Activated T-helper 2 cell treated with anti-CD3 and anti-CD28 coated beads, Interferon-gamma antibody, Interleukin-2, Interleukin-4, amounts not matched to agents 10 μg/mL and 5 μg/mL and 100 μg/mL, durations not matched to agents 14 hours and 24 hours and 36 hours (primary cell): ENCODE measurements around the gene XIRP1. TPM values are rescaled to one million over a fixed set of nuclear protein-coding genes. Genes with fewer than 3 reads are reported as not detected.

Source experiments
- DNase-seq: peaks from one replicate; pipeline ENCODE4 v3.0.0; 2021; ENCODE audit warnings: low spot score
- H3K27ac Mint-ChIP-seq: one replicate; pipeline ENCODE4 v1.8.0; 2021; ENCODE audit warnings: mixed read lengths
- H3K27me3 Mint-ChIP-seq: one replicate; pipeline ENCODE4 v1.8.0; 2021; ENCODE audit warnings: low read depth, mixed read lengths
- H3K36me3 Mint-ChIP-seq: one replicate; pipeline ENCODE4 v1.8.0; 2021; ENCODE audit warnings: low read depth, mixed read lengths
- H3K4me1 Mint-ChIP-seq: one replicate; pipeline ENCODE4 v1.8.0; 2021; ENCODE audit warnings: low read depth, mixed read lengths
- H3K4me3 Mint-ChIP-seq: one replicate; pipeline ENCODE4 v1.8.0; 2021; ENCODE audit warnings: low read depth, mild to moderate bottlenecking, moderate library complexity, mixed read lengths
- H3K9me3 Mint-ChIP-seq: one replicate; pipeline ENCODE4 v1.8.0; 2021; ENCODE audit warnings: mixed read lengths
- intact Hi-C: fragments of 100-400 bp; cut with micrococcal nuclease; formaldehyde crosslinking; loops from one replicate; pipeline ENCODE4 v1.15.1; 2023
- total RNA-seq: library from RNA; stranded (reverse); gene quantifications from 2 replicates; pipeline ENCODE4 v1.2.3, GENCODE V29; 2022

The XIRP1 gene
- total RNA-seq, 1 donor from 2014 or later = 4.3 TPM

- Mint-ChIP-seq H3K4me1 (peaks cover 16% of the 10 kb centered on the region), H3K9me3 (no peaks in the 10 kb centered on the region), H3K36me3 (no peaks in the 10 kb centered on the region), H3K27me3 (peaks cover 32% of the 10 kb centered on the region), H3K4me3 (no peak overlapping the region), H3K27ac (no peak overlapping the region)
- intact Hi-C loops = loop anchor here (5.0 kb wide), 1 partner anchor 171 kb away; no protein-coding TSS in a partner anchor
- DNase-seq = no peak
Measured at GRCh38 chr3:39205919-39206516, 13.6 kb upstream of the XIRP1 start.

- Mint-ChIP-seq H3K27me3 (peaks cover 32% of the 10 kb centered on the region), H3K9me3 (no peaks in the 10 kb centered on the region), H3K27ac (no peak overlapping the region), H3K4me1 (peaks cover 13% of the 10 kb centered on the region), H3K36me3 (no peaks in the 10 kb centered on the region), H3K4me3 (no peak overlapping the region)
- intact Hi-C loops = loop anchor here (5.0 kb wide), 1 partner anchor 172 kb away; no protein-coding TSS in a partner anchor
- DNase-seq = no peak
Measured at GRCh38 chr3:39205131-39205530, 12.7 kb upstream of the XIRP1 start.

GRCh38 chr3:39203860-39204259 is 11.5 kb upstream of the XIRP1 start:
- H3K27ac Mint-ChIP-seq = no peak overlapping the region
- intact Hi-C loops = no loop called here
- no peak for DNase-seq
- H3K4me3 Mint-ChIP-seq = no peak overlapping the region
- H3K9me3 Mint-ChIP-seq = no peaks in the 10 kb centered on the region
- peaks cover 32% of the 10 kb centered on the region for H3K27me3 Mint-ChIP-seq
- H3K4me1 Mint-ChIP-seq = peaks cover 9% of the 10 kb centered on the region
- H3K36me3 Mint-ChIP-seq = no peaks in the 10 kb centered on the region

- Mint-ChIP-seq H3K27ac (no peak overlapping the region), H3K4me3 (no peak overlapping the region), H3K4me1 (peaks cover 7% of the 10 kb centered on the region), H3K36me3 (no peaks in the 10 kb centered on the region), H3K9me3 (no peaks in the 10 kb centered on the region), H3K27me3 (peaks cover 32% of the 10 kb centered on the region)
- no peak for DNase-seq
- intact Hi-C loops = no loop called here
Measured at GRCh38 chr3:39203402-39203801, 11.0 kb upstream of the XIRP1 start.

GRCh38 chr3:39202094-39202493 is 9.7 kb upstream of the XIRP1 start:
- H3K27me3 Mint-ChIP-seq = peaks cover 24% of the 10 kb centered on the region
- H3K27ac Mint-ChIP-seq = no peak overlapping the region
- no peak for DNase-seq
- no peaks in the 10 kb centered on the region for H3K9me3 Mint-ChIP-seq
- H3K36me3 Mint-ChIP-seq = no peaks in the 10 kb centered on the region
- intact Hi-C loops = no loop called here
- H3K4me1 Mint-ChIP-seq = peaks cover 6% of the 10 kb centered on the region
- H3K4me3 Mint-ChIP-seq = no peak overlapping the region

- Mint-ChIP-seq H3K36me3 (no peaks in the 10 kb centered on the region), H3K27me3 (peaks cover 11% of the 10 kb centered on the region), H3K27ac (no peak overlapping the region), H3K9me3 (no peaks in the 10 kb centered on the region), H3K4me3 (no peak overlapping the region), H3K4me1 (peaks cover 20% of the 10 kb centered on the region)
- intact Hi-C loops = no loop called here
- DNase-seq = no peak
Measured at GRCh38 chr3:39196671-39197356, 4.4 kb upstream of the XIRP1 start.

GRCh38 chr3:39196034-39196433 is 3.6 kb upstream of the XIRP1 start:
- Mint-ChIP-seq H3K9me3 (no peaks in the 10 kb centered on the region), H3K4me3 (no peak overlapping the region), H3K27me3 (peaks cover 11% of the 10 kb centered on the region), H3K36me3 (no peaks in the 10 kb centered on the region), H3K4me1 (peaks cover 21% of the 10 kb centered on the region), H3K27ac (no peak overlapping the region)
- DNase-seq = no peak
- intact Hi-C loops = no loop called here

- DNase-seq = peak; percentile 6
- H3K4me3 Mint-ChIP-seq = no peak overlapping the region
- peaks cover 27% of the 10 kb centered on the region for H3K4me1 Mint-ChIP-seq
- intact Hi-C loops = loop anchor here (5.0 kb wide), 2 partner anchors 74 to 184 kb away; no protein-coding TSS in a partner anchor
- no peak overlapping the region for H3K27ac Mint-ChIP-seq
- H3K27me3 Mint-ChIP-seq = peaks cover 11% of the 10 kb centered on the region
- H3K36me3 Mint-ChIP-seq = no peaks in the 10 kb centered on the region
- no peaks in the 10 kb centered on the region for H3K9me3 Mint-ChIP-seq
Measured at GRCh38 chr3:39193391-39193790, 996 bp upstream of the XIRP1 start.

- Mint-ChIP-seq H3K36me3 (no peaks in the 10 kb centered on the region), H3K27ac (no peak overlapping the region), H3K9me3 (no peaks in the 10 kb centered on the region), H3K27me3 (peaks cover 7% of the 10 kb centered on the region), H3K4me3 (peak overlapping the region; percentile 49), H3K4me1 (peaks cover 27% of the 10 kb centered on the region)
- intact Hi-C loops = loop anchor here (5.0 kb wide), 2 partner anchors 76 to 186 kb away; no protein-coding TSS in a partner anchor
- DNase-seq = peak; percentile 6
Measured at GRCh38 chr3:39191773-39192172, 622 bp downstream of the XIRP1 start.

GRCh38 chr3:39191111-39191510 is 1.3 kb downstream of the XIRP1 start:
- Mint-ChIP-seq H3K4me3 (peak overlapping the region; percentile 33), H3K27ac (no peak overlapping the region), H3K4me1 (peaks cover 27% of the 10 kb centered on the region), H3K27me3 (peaks cover 7% of the 10 kb centered on the region), H3K36me3 (no peaks in the 10 kb centered on the region), H3K9me3 (no peaks in the 10 kb centered on the region)
- no peak for DNase-seq
- intact Hi-C loops = loop anchor here (5.0 kb wide), 2 partner anchors 76 to 186 kb away; no protein-coding TSS in a partner anchor

GRCh38 chr3:39190281-39191025 is 1.9 kb downstream of the XIRP1 start:
- Mint-ChIP-seq H3K27ac (no peak overlapping the region), H3K36me3 (no peaks in the 10 kb centered on the region), H3K4me1 (peaks cover 26% of the 10 kb centered on the region), H3K9me3 (no peaks in the 10 kb centered on the region), H3K4me3 (no peak overlapping the region), H3K27me3 (peaks cover 3% of the 10 kb centered on the region)
- no peak for DNase-seq
- intact Hi-C loops = loop anchor here (5.0 kb wide), 2 partner anchors 77 to 187 kb away; no protein-coding TSS in a partner anchor

GRCh38 chr3:39189959-39190269 is 2.5 kb downstream of the XIRP1 start:
- Mint-ChIP-seq H3K27me3 (no peaks in the 10 kb centered on the region), H3K27ac (no peak overlapping the region), H3K4me3 (no peak overlapping the region), H3K36me3 (no peaks in the 10 kb centered on the region), H3K9me3 (no peaks in the 10 kb centered on the region), H3K4me1 (peaks cover 24% of the 10 kb centered on the region)
- peak; percentile 54 for DNase-seq
- intact Hi-C loops = loop anchor here (1.0 to 10.0 kb wide), 4 partner anchors 55 to 187 kb away; no protein-coding TSS in a partner anchor
